ENCODE results near the gene PLEKHB2.
"Not testable (repeated sequence)": the region's sequence is repeated elsewhere in the genome, so short reads cannot be mapped to it uniquely, and the experiment has no call there.

The PLEKHB2 gene

GRCh38 chr2:131079931-131080330 is 25.2 kb upstream of the PLEKHB2 start:
- peaks cover 52% of the 10 kb centered on the region for H3K4me1 Mint-ChIP-seq
- H3K4me3 Mint-ChIP-seq, ATAC-seq, H3K27me3 Mint-ChIP-seq, H3K9me3 Mint-ChIP-seq, DNase-seq: not testable (repeated sequence)
- H3K27ac Mint-ChIP-seq, result peak overlapping the region; percentile 37 to 82

- no peak for DNase-seq
- peak overlapping the region in 1 of 2 donors; percentile 69 for H3K27ac Mint-ChIP-seq
- H3K9me3 Mint-ChIP-seq, result no peaks in the 10 kb centered on the region
These were observed 23.9 kb upstream of the PLEKHB2 start for GRCh38 chr2:131081190-131081589.

GRCh38 chr2:131085646-131086045 is 19.5 kb upstream of the PLEKHB2 start:
- ATAC-seq, result no peak
- H3K4me1 Mint-ChIP-seq, result peaks cover 37% of the 10 kb centered on the region
- H3K27me3 Mint-ChIP-seq, result no peaks in the 10 kb centered on the region
- no peak for DNase-seq
- no peaks in the 10 kb centered on the region for H3K9me3 Mint-ChIP-seq
- H3K27ac Mint-ChIP-seq, result no peak overlapping the region
- no peak overlapping the region for H3K4me3 Mint-ChIP-seq

More at GRCh38 chr2:131081190-131081589, 23.9 kb upstream of the PLEKHB2 start:
- Mint-ChIP-seq H3K27me3 (no peaks in the 10 kb centered on the region), H3K4me3 (no peak overlapping the region), H3K4me1 (peaks cover 40% of the 10 kb centered on the region)
- no peak for ATAC-seq

GRCh38 chr2:131092458-131093005 is 12.6 kb upstream of the PLEKHB2 start:
- H3K4me1 Mint-ChIP-seq, result peaks cover 33% of the 10 kb centered on the region
- peak overlapping the region; percentile 54 to 86 for H3K27ac Mint-ChIP-seq
- ATAC-seq, result no peak
- H3K27me3 Mint-ChIP-seq, result no peaks in the 10 kb centered on the region
- DNase-seq, result no peak
- peak overlapping the region; percentile 70 to 79 for H3K4me3 Mint-ChIP-seq
- no peaks in the 10 kb centered on the region for H3K9me3 Mint-ChIP-seq

- Mint-ChIP-seq H3K27ac (peak within 1 kb of the TSS; percentile 94 to 98), H3K4me1 (peaks cover 33% of the 10 kb centered on the region), H3K27me3 (no peaks in the 10 kb centered on the region), H3K4me3 (peak within 1 kb of the TSS; percentile 91 to 96), H3K9me3 (no peaks in the 10 kb centered on the region)
- DNase-seq (peak; percentile 89), ATAC-seq (peak; percentile 92)
These were observed 12.0 kb upstream of the PLEKHB2 start, which contains the start of gene FAM168B for GRCh38 chr2:131093006-131093695. TSS of gene FAM168B (minus strand) at chr2:131093460. CDS start at chr2:131082646, 10,814 bp downstream.

- Mint-ChIP-seq H3K9me3 (no peaks in the 10 kb centered on the region), H3K4me3 (peak overlapping the region; percentile 91 to 96), H3K27ac (peak overlapping the region; percentile 94 to 98), H3K27me3 (no peaks in the 10 kb centered on the region), H3K4me1 (peaks cover 29% of the 10 kb centered on the region)
- DNase-seq (no peak), ATAC-seq (peak; percentile 83)
These were observed 11.3 kb upstream of the PLEKHB2 start for GRCh38 chr2:131093696-131094462.

GRCh38 chr2:131094463-131095281 is 10.5 kb upstream of the PLEKHB2 start:
- ATAC-seq (no peak), DNase-seq (no peak)
- Mint-ChIP-seq H3K27ac (peak overlapping the region; percentile 94 to 98), H3K9me3 (no peaks in the 10 kb centered on the region), H3K4me1 (peaks cover 21% of the 10 kb centered on the region), H3K4me3 (peak overlapping the region; percentile 91 to 96), H3K27me3 (no peaks in the 10 kb centered on the region)

- no peak overlapping the region for H3K27ac Mint-ChIP-seq
- H3K4me3 Mint-ChIP-seq, result no peak overlapping the region
- no peaks in the 10 kb centered on the region for H3K9me3 Mint-ChIP-seq
- H3K27me3 Mint-ChIP-seq, result no peaks in the 10 kb centered on the region
- DNase-seq (no peak), ATAC-seq (no peak)
- H3K4me1 Mint-ChIP-seq, result peaks cover 32% of the 10 kb centered on the region
These were observed 2.0 kb upstream of the PLEKHB2 start for GRCh38 chr2:131103165-131103564.

GRCh38 chr2:131104487-131105155 is 515 bp upstream of the PLEKHB2 start:
- DNase-seq, result peak in 1 of 2 donors; percentile 45
- Mint-ChIP-seq H3K27ac (peak overlapping the region; percentile 99), H3K4me3 (peak overlapping the region; percentile 91 to 99), H3K27me3 (no peaks in the 10 kb centered on the region), H3K9me3 (no peaks in the 10 kb centered on the region), H3K4me1 (peaks cover 36% of the 10 kb centered on the region)
- peak; percentile 80 for ATAC-seq

- peak overlapping the region; percentile 91 to 99 for H3K4me3 Mint-ChIP-seq
- H3K27me3 Mint-ChIP-seq, result no peaks in the 10 kb centered on the region
- H3K4me1 Mint-ChIP-seq, result peaks cover 49% of the 10 kb centered on the region
- H3K9me3 Mint-ChIP-seq, result no peaks in the 10 kb centered on the region
- DNase-seq (no peak), ATAC-seq (peak; percentile 18)
- peak overlapping the region; percentile 99 for H3K27ac Mint-ChIP-seq
These were observed 1.0 kb downstream of the PLEKHB2 start for GRCh38 chr2:131105950-131106801.

- Mint-ChIP-seq H3K4me1 (peaks cover 65% of the 10 kb centered on the region), H3K27ac (no peak overlapping the region), H3K27me3 (no peaks in the 10 kb centered on the region), H3K4me3 (no peak overlapping the region), H3K9me3 (peaks cover 7 to 10% of the 10 kb centered on the region in 2 donors)
- no peak for DNase-seq
- no peak for ATAC-seq
These were observed 7.4 kb downstream of the PLEKHB2 start for GRCh38 chr2:131112529-131112928.

GRCh38 chr2:131113566-131114227 is 8.6 kb downstream of the PLEKHB2 start:
- Mint-ChIP-seq H3K27me3 (no peaks in the 10 kb centered on the region), H3K4me3 (no peak overlapping the region), H3K9me3 (peaks cover 7 to 10% of the 10 kb centered on the region in 2 donors), H3K4me1 (peaks cover 69% of the 10 kb centered on the region), H3K27ac (no peak overlapping the region)
- ATAC-seq, result no peak
- no peak for DNase-seq

GRCh38 chr2:131114950-131115349 is 9.8 kb downstream of the PLEKHB2 start:
- not testable (repeated sequence) for H3K27ac Mint-ChIP-seq

More at GRCh38 chr2:131114950-131115349, 9.8 kb downstream of the PLEKHB2 start:
- not testable (repeated sequence) for ATAC-seq, DNase-seq, H3K4me3 Mint-ChIP-seq, H3K9me3 Mint-ChIP-seq, H3K27me3 Mint-ChIP-seq
- H3K4me1 Mint-ChIP-seq, result peaks cover 80% of the 10 kb centered on the region
